B cell (primary cell): ENCODE results near the gene GPATCH8. TPM values are rescaled to one million over a fixed set of nuclear protein-coding genes. Genes with fewer than 3 reads are reported as not detected.

Experiments used
- ATAC-seq: fragments of 200-7000 bp; cut with Tn5 transposase; one replicate; pipeline ENCODE4 v1.10.0; 2021; ENCODE audit warnings: low read depth, mild to moderate bottlenecking, moderate number of reproducible peaks, moderate library complexity
- CTCF ChIA-PET: fragments of 350-600 bp; sonication (Branson Sonifier 250); formaldehyde crosslinking; loops from one replicate; lab custom pipeline; 2021; ENCODE audit warnings: antibody characterized with exemption, inconsistent platforms; lab: Charles Lee
- POLR2A ChIA-PET: fragments of 350-600 bp; sonication (Branson Sonifier 250); formaldehyde crosslinking; loops from one replicate; lab custom pipeline; 2021; ENCODE audit warnings: antibody characterized with exemption; lab: Charles Lee
- DNase-seq: peaks from one replicate; pipeline ENCODE4 v3.0.0; 2013
- H2AFZ ChIP-seq: 2 replicates; pipeline ENCODE4 v1.6.1; 2012; ENCODE audit warnings: mild to moderate bottlenecking, low read depth, low read length; ENCODE audit not compliant: insufficient read depth, poor library complexity, severe bottlenecking
- H3K27ac ChIP-seq, 2 donors: 1 replicate in 1 of 2; 2 replicates in 1 of 2; pipeline ENCODE4 v1.5.1; 2012 to 2013; ENCODE audit warnings: low read length in 2 of 2, mild to moderate bottlenecking in 2 of 2, moderate library complexity in 1 of 2
- H3K27me3 ChIP-seq, 4 experiments: fragments of 200-600 bp in 1 of 4; sonication (generic) in 1 of 4; replicated peaks in 1 of 4; 1 replicate in 2 of 4; 2 replicates in 2 of 4; pipeline versions ENCODE4 v1.6.1 to v1.7.0; 2013 to 2016; ENCODE audit warnings: low read length in 3 of 4, mild to moderate bottlenecking in 2 of 4, mixed read lengths in 1 of 4, moderate library complexity in 1 of 4; ENCODE audit not compliant: insufficient read depth in 4 of 4, control insufficient read depth in 3 of 4; ENCODE audit errors: control extremely low read depth in 1 of 4
- H3K36me3 ChIP-seq, 2 experiments: replicated peaks in 1 of 2; 1 replicate in 1 of 2; 2 replicates in 1 of 2; pipeline versions ENCODE4 v1.6.1 to v1.7.1; 2013; ENCODE audit warnings: low read length in 1 of 2; ENCODE audit not compliant: insufficient read depth in 2 of 2, control insufficient read depth in 1 of 2; ENCODE audit errors: control extremely low read depth in 1 of 2, extremely low read depth in 1 of 2
- H3K4me1 ChIP-seq, 2 donors: fragments of 200-600 bp in 1 of 2; sonication (generic) in 1 of 2; 1 replicate in 1 of 2; 2 replicates in 1 of 2; pipeline versions ENCODE4 v1.5.1 to v1.6.1; 2013 to 2017; ENCODE audit warnings: low read length in 2 of 2; ENCODE audit not compliant: control insufficient read depth in 2 of 2, insufficient read depth in 2 of 2
- H3K4me2 ChIP-seq: replicated peaks from 2 replicates; pipeline ENCODE3; 2012; ENCODE audit warnings: mild to moderate bottlenecking, low read depth, low read length; ENCODE audit not compliant: poor library complexity, severe bottlenecking
- H3K4me3 ChIP-seq, 5 experiments: fragments of 200-600 bp in 1 of 5; sonication (generic) in 1 of 5; 1 replicate in 3 of 5; 2 replicates in 2 of 5; pipeline versions ENCODE4 v1.5.1 to v1.7.0; 2011 to 2016; ENCODE audit warnings: low read length in 4 of 5, mild to moderate bottlenecking in 4 of 5, low read depth in 2 of 5, control low read depth in 1 of 5, moderate library complexity in 1 of 5; ENCODE audit not compliant: insufficient read depth in 1 of 5; ENCODE audit errors: control extremely low read depth in 1 of 5, extremely low read depth in 1 of 5
- H3K79me2 ChIP-seq: fragments of 200-600 bp; sonication (generic); one replicate; pipeline ENCODE4 v1.6.0; 2016; ENCODE audit warnings: low read length; ENCODE audit not compliant: control insufficient read depth, insufficient read depth
- H3K9ac ChIP-seq: fragments of 200-600 bp; sonication (generic); 2 replicates; pipeline ENCODE4 v1.6.1; 2017; ENCODE audit warnings: mild to moderate bottlenecking, low read length, moderate library complexity
- H3K9me3 ChIP-seq, 3 donors: one replicate each; pipeline versions ENCODE4 v1.6.1 to v1.7.1; 2013; ENCODE audit warnings: low read length in 2 of 3; ENCODE audit not compliant: control insufficient read depth in 2 of 3, insufficient read depth in 1 of 3; ENCODE audit errors: control extremely low read depth in 1 of 3
- H4K20me1 ChIP-seq: 2 replicates; pipeline ENCODE4 v1.6.0; 2012; ENCODE audit warnings: mild to moderate bottlenecking, low read length; ENCODE audit not compliant: insufficient read depth, control insufficient read depth, poor library complexity, severe bottlenecking
- H3K27ac Mint-ChIP-seq: one replicate; pipeline ENCODE4 v1.8.0; 2021; ENCODE audit warnings: mixed read lengths
- H3K27me3 Mint-ChIP-seq: one replicate; pipeline ENCODE4 v1.8.0; 2021; ENCODE audit warnings: mixed read lengths
- H3K4me1 Mint-ChIP-seq: one replicate; pipeline ENCODE4 v1.8.0; 2021; ENCODE audit warnings: mixed read lengths
- H3K4me3 Mint-ChIP-seq: one replicate; pipeline ENCODE4 v1.8.0; 2021; ENCODE audit warnings: mixed read lengths
- H3K9me3 Mint-ChIP-seq: one replicate; pipeline ENCODE4 v1.8.0; 2022; ENCODE audit warnings: mixed read lengths; ENCODE audit not compliant: insufficient read depth
- CTCF ChIP-seq: fragments of 200-600 bp; IDR thresholded peaks from one replicate; pipeline ENCODE4 v1.8.0; 2022; ENCODE audit warnings: antibody characterized with exemption, mild to moderate bottlenecking
- EZH2 ChIP-seq: IDR thresholded peaks from 2 replicates; pipeline ENCODE4 v1.6.1; 2012; ENCODE audit warnings: borderline replicate concordance, low read depth, mild to moderate bottlenecking, moderate library complexity, low read length; ENCODE audit not compliant: insufficient read depth, poor library complexity, severe bottlenecking
- WGBS: methylation state at CpG from one replicate; pipeline ENCODE4 v1.1.5; 2013; ENCODE audit warnings: missing lambda C conversion rate; ENCODE audit not compliant: insufficient coverage; 5-methylcytosine and 5-hydroxymethylcytosine counted together
- intact Hi-C: fragments of 100-400 bp; cut with micrococcal nuclease; formaldehyde crosslinking; loops from one replicate; pipeline ENCODE4 v1.10.0; 2022
- polyA plus RNA-seq: library from polyadenylated mRNA; depleted of rRNA; stranded (reverse); fragments of >200 nt; gene quantifications from 2 replicates; pipeline ENCODE4 v1.2.3, GENCODE V29; 2012
- total RNA-seq, 2 donors: library from RNA; stranded (reverse); fragments of 120-200 nt in 1 of 2; gene quantifications; 1 replicate in 1 of 2; 2 replicates in 1 of 2; pipeline versions ENCODE4 v1.2.3 to v1.2.4, GENCODE V29; 2013 to 2022

The GPATCH8 gene
- total and polyA plus RNA-seq, 2 donors (not counting 1 experiment from before 2014, with no cell fraction given), result 28.3 to 83.4 TPM

GRCh38 chr17:44424828-44425461 lies 78.3 kb downstream of the GPATCH8 start:
- DNase-seq (no peak), ATAC-seq (no peak)
- Mint-ChIP-seq H3K4me3 (no peak overlapping the region), H3K4me1 (no peaks in the 10 kb centered on the region), H3K27ac (no peak overlapping the region), H3K27me3 (no peaks in the 10 kb centered on the region), H3K9me3 (no peaks in the 10 kb centered on the region)
- intact Hi-C loops, result no loop called here
- H3K27ac ChIP-seq, result no peak overlapping the region
- no peaks in the 10 kb centered on the region for H3K9me3 ChIP-seq
- H3K4me1 ChIP-seq, result no peaks in the 10 kb centered on the region
- peaks cover 11 to 47% of the 10 kb centered on the region in 2 experiments for H3K36me3 ChIP-seq
- H3K4me2 ChIP-seq, result no peak overlapping the region
- peaks cover 11% of the 10 kb centered on the region for H4K20me1 ChIP-seq
- H3K79me2 ChIP-seq, result peaks cover 10% of the 10 kb centered on the region
- no peak for TF ChIP-seq EZH2
- TF ChIP-seq CTCF, result no peak
- ChIA-PET POLR2A (no interaction called here), CTCF (no interaction called here)
- no peak overlapping the region for H3K4me3 ChIP-seq
- H2AFZ ChIP-seq, result no peak overlapping the region
- no peak overlapping the region for H3K9ac ChIP-seq
- no CpG with 5 or more reads among the region's 3 CpGs for whole genome bisulfite sequencing
- H3K27me3 ChIP-seq, result no peaks in the 10 kb centered on the region

- Mint-ChIP-seq H3K9me3 (no peaks in the 10 kb centered on the region), H3K4me1 (no peaks in the 10 kb centered on the region), H3K27ac (no peak overlapping the region), H3K27me3 (no peaks in the 10 kb centered on the region), H3K4me3 (no peak overlapping the region)
- H3K4me1 ChIP-seq, result no peaks in the 10 kb centered on the region
- DNase-seq (no peak), ATAC-seq (no peak)
- H3K27me3 ChIP-seq, result no peaks in the 10 kb centered on the region
- peaks cover 3% of the 10 kb centered on the region for H3K79me2 ChIP-seq
- TF ChIP-seq EZH2 (no peak), CTCF (no peak)
- H3K27ac ChIP-seq, result no peak overlapping the region
- peaks cover 3% of the 10 kb centered on the region for H4K20me1 ChIP-seq
- no peaks in the 10 kb centered on the region for H3K9me3 ChIP-seq
- WGBS, result 79% methylated on average over 2 of the region's 2 CpGs
- no peak overlapping the region for H2AFZ ChIP-seq
- H3K4me2 ChIP-seq, result no peak overlapping the region
- intact Hi-C loops, result no loop called here
- ChIA-PET CTCF (no interaction called here), POLR2A (no interaction called here)
- no peak overlapping the region for H3K4me3 ChIP-seq
- no peak overlapping the region for H3K9ac ChIP-seq
- peaks cover 14 to 54% of the 10 kb centered on the region in 2 experiments for H3K36me3 ChIP-seq
Measured at GRCh38 chr17:44417553-44417952, 85.7 kb downstream of the GPATCH8 start.
